SH-SY5Y (cell line): ENCODE results near the gene SERPINI1.

Experiments used
- GATA2 ChIP-seq: IDR thresholded peaks from 2 replicates; pipeline ENCODE4 v1.6.1; 2011; ENCODE audit warnings: mild to moderate bottlenecking, low read depth, low read length
- GATA3 ChIP-seq: IDR thresholded peaks from 2 replicates; pipeline ENCODE4 v1.6.1; 2011; ENCODE audit warnings: low read depth, mild to moderate bottlenecking, low read length, moderate library complexity

SERPINI1 gene

DNA sequence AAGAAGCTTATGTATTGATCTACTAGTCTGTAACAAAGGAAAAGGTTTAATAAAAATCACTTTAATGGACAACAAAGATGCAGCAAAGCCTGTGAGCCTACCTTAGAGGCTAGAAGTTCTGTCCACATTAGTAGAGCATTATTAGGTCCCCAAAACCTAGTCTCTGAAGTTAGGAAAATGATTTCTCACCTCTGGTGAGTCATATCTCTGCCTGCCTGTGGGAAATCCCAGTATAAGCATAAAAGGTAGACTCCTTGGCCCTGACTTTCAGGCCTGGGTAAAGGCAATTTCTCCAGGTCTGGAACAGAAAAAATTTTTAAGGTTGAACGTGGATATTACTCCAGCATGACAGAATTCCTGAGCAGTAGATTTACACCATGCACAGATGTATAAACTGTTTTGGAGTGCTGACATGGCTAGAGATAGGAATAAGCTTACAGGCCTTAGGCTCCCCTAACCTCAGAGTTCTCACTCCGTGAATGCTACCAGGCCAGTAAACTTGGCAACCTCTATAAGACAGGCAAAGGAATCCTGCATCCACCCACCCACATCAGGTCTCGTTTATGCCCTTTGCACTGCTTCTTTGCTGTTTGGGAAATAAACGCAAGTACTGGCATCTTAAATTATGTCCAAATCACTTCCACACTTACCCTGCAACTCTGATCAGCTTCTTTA lies 104.1 kb downstream of the SERPINI1 start:
- TF ChIP-seq GATA2 (no peak), GATA3 (no peak)

DNA sequence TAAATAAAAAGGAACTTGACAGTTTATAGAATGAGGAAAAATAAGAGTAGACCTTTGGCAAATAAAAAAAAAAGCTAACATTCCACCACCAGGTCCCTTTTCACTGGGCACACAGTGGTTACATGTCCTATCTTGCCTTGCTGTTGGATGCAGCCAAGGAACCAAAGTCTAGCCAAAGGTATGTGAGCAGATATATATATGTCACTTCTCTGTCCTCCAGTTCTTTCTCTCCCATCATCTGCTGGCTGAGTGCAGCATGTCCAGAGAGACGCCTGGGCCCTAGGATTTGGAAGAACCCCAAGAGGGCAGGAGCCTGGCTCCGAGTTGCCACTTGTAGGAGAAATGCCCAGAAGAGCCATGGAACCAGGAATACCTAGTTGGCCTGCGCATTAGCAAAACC lies 104.7 kb downstream of the SERPINI1 start:
- TF ChIP-seq GATA2 (no peak), GATA3 (no peak)

DNA sequence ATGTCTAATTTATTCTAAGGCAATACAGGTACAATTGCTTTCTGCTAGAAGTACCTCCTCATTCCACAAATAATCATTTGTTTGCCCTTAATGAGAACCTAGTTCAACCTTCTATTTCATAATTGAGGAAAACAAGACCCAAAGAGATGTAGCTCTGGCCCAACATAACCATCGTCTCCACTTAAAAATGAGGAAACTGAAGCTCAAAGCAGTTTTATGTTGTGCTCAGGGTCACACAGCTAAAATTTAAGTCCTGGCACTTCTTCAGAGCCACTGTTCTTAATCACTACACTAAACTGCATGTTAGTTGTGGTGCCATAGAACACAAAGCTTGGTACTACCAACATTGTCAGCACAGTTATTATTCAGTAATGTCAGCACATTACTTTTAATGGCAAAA lies 108.0 kb downstream of the SERPINI1 start:
- TF ChIP-seq GATA2 (no peak), GATA3 (no peak)

DNA sequence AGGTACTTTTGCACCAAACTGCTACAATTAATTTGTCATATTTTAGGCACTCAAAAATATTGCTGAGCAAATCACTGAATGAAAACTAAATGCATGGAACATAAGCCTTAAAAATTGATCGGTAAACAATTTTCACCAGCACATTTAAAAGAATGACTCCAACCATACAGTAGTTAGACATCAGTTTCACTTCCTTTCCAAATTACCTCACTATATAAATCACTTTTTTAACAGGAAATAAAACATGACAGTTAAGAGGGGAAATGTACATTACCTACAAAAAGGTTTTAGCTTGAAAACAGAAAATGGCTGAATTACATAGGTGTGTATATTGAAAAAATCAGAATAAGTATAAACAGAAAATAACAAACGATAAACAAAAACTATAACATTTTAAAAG lies 108.4 kb downstream of the SERPINI1 start:
- TF ChIP-seq GATA3: no peak
- TF ChIP-seq GATA2: no peak

DNA sequence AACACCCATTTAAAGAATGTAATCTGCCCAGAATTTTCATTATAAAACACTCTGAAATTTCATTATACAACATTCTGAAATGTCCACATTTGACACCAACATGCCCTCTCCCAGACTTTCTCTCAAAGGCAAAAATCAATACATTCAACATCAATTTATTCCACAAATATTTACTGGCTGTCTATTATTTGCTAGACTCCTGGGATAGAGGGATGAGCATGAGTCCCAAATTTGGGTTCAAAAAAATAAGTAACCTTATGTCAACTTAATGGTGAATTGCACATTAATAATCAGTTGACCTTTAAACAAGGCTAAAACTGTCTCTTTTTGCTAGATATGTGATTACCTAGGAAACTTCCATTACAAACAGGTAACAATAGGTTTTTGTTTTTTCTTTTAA lies 109.0 kb downstream of the SERPINI1 start:
- TF ChIP-seq GATA2: no peak
- TF ChIP-seq GATA3: no peak

DNA sequence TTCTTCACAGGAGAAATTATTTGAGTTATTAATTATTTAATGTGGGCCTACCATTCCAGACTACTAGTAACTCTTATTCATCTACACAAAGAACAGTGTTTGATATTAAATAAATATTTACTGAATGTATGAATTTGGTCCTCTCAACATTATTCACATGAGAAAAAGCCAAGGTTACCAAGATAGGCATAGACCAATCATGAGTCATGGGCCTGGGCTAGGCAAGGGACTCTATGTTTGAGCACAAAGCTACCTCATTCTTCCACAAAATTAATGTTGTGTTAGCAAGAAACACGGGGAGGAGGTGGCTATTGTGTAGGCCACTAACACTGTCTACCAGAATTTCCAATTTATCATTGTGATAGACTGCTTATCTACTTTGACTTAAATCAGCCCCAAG lies 115.7 kb downstream of the SERPINI1 start:
- TF ChIP-seq GATA3: no peak
- no peak for TF ChIP-seq GATA2

DNA sequence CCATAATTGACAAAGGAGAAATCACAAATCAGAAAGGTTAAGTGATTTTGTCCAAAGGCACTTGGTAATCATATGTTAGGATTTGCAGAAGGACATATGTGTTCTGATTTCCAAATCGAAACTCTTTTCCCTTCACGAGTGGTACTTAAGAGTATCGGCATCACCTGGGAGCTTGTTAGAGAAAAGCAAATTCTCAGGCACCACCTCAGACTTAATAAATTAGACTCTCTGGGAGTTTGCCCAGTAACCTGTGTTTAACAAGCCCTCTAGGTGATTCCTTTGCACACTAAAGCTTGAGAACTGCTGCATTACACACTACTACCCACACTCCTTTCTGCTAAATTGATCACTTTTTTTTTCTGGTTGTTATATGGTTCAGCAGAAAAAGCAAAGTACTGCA lies 116.2 kb downstream of the SERPINI1 start:
- no peak for TF ChIP-seq GATA3
- no peak for TF ChIP-seq GATA2

DNA sequence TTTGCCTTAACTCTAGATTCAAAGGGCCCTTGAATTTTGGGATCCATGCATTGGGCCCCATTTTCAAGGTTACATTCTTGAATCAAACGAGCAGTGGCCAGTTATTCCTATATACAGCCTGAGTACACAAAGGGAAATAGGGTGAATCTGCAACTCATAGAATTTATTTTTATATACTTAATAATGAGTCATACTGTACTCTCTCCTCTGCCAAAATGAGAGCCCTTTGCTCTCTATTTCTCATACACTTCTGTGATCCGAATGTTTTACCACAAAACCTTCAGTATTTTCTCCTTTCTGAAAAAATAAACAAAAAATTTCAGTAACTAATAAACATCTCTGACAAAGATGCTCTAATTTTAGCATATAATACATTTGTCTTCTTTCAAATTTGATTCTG lies 116.7 kb downstream of the SERPINI1 start:
- no peak for TF ChIP-seq GATA2
- no peak for TF ChIP-seq GATA3

DNA sequence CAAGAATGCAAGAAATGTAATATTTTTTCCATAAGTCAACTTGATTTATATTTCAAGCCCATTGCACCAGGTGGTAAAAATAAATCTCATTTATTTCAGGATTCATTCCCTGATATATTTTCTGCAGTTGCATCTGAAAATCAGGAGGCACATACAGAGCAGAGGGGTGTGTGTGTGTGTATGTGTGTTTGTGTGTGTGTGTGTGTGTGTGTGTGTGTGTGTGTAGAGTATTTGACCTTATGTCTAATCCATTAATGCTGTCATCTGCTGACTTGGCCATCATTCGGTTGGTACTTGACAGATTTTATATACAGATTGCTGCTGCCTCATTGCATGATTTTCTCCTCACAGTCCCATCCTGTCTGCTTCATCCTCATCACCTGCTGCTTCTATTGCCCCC lies 118.5 kb downstream of the SERPINI1 start:
- TF ChIP-seq GATA3: no peak
- TF ChIP-seq GATA2: no peak

DNA sequence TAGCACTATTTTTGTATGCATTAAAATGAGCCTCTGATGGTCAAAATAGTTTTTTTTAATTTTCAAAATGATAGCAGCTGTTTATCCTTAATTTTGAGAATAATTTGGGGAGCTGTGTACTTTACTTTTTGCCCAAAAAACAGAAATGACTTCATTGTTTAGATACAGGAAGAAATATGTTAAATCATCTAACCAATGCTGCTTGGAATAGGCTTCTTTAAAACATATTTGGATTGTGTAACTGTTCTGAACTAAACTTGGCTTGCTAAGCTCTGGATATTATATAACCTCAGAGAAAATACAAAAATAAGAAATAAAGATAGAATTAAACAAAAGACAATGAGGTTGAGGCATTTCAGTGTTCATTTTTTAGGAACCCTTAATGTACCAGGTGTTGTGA lies 119.3 kb downstream of the SERPINI1 start:
- no peak for TF ChIP-seq GATA3
- no peak for TF ChIP-seq GATA2

DNA sequence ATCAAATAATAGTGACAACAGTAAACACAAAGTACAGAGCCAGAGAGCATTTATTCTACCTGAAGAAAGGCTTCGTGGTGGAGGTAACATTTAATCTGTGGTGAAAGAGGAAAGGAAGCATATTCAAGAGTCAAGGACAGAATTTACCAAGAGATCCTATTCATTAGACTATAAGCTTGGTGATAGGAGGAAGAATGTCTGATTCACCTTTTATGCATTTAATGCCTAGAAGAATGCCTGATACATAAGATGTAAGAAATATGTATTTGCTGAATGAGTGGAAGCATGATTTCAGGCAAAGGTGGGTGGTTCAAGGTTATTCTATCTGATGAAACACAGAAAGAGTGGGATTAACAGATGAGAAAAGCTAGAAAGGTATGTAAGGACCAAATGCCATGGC lies 119.8 kb downstream of the SERPINI1 start:
- TF ChIP-seq GATA2 (no peak), GATA3 (no peak)

DNA sequence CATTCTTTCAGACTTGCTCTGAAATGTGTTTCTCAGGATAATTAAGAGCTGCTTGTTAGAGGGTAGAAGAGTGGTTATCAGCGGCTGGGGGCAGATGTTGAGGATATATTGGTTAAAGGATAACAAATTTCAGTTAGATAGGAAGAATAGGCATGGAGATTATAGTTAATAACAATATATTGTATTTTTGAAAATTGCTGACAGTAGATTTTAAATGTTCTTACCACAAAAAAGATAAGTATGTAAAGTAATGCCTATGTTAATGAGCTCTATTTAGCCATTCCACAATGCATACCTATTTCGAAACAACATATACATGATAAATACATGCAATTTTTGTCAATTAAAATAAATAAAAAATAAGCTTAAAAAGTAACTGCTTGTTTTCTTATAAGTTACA lies 123.3 kb downstream of the SERPINI1 start:
- TF ChIP-seq GATA3: no peak
- TF ChIP-seq GATA2: no peak

DNA sequence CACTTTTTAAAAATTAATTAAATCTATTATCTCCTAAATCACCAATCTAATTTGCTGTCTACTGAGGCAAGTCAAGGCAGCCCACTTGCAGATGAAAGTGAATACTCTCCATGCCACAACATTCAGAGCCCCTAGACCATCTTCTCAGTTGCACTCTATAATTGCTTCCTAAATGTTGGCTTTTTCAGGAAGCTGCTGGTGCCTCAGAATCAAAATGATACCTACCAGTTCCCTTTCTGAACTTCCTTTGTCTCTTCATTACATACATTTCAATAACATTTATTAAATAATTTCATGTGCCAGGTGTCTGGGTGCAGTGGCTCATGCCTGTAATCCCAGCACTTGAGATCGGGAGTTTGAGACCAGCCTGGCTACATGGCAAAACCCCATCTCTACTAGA lies 124.1 kb downstream of the SERPINI1 start:
- TF ChIP-seq GATA3 (no peak), GATA2 (no peak)

DNA sequence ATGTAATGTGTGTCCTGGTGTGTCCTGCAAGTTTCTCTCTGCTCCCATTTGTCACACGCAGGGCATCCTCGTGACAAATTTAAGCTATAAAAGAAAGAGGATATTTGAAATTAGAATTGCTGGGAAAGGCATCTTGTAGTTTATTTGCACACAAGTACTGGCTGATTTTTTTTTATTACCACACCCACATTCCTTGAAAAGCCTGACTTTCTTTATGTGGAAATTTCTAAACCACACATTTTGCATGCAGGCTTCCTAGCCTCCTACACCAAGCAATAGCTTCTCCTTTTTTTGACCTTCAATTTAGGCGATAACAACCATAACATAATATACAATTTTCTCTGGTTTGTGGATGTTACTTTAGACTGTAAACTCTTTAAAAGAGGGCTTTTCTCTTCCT lies 126.1 kb downstream of the SERPINI1 start:
- TF ChIP-seq GATA2: no peak

DNA sequence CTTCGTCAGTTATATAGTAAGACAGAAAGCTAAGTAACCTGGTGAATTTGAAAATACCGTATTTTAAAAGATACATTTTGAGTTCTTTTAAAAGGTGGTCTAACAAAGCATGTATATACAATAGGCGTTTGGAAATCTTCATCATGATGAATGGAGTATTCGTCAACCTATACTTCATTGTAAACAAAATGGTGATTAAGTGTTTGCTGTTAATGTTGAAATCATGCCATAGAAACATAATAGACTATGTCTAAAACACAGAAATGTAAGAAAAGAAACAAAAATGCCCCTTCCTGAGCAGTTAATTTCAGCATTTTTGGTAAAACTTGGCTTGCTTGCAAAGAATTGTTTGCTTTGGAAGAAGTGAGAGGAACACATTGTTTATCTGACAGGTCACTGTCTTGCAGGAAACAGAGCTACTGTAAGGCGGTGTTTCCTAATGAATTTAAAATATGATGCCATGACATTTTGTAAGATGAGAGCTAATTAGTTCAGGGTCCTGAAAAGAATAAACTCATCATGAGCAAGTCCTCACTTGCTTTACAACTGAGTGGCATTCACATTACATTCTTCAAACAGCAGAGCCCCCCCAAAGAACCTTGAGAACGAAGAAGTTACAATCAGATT lies 126.7 kb downstream of the SERPINI1 start:
- TF ChIP-seq GATA2: no peak
- no peak for TF ChIP-seq GATA3

DNA sequence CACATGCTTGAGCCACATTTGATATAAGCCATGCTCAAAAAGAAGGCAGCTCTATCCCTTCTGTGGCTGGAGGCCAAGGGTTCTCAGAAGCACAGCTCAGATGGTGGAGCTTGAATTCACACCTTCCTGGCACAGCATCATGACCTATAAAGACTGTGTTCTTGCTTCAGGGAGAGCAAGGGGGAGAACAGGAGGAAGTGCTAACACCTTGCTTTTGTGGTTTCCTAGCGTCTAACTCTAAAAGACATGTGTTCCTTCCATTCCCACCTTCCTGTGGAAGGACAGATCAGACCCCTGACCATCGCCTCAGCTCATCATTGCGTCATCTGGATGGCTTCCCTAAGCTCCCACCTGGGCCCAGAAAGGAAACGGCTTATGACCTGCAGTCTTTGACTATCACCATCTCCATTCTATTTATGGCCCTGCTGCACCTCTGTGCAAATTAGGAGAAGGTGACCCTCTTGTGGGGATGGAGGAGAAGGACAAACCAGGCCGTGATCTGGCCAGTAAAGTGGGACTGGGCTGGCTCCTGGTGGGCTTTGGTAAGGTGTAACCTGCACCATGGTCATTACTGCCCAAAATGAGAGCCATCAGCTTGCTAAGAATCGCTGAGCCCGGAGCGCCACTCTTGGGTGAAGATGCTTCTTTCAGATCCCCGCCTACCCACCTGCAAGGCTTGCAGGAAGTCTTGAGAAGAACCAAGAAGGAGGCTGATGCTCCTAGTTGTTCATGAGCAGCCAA lies 128.5 kb downstream of the SERPINI1 start:
- no peak for TF ChIP-seq GATA3
- TF ChIP-seq GATA2: no peak

DNA sequence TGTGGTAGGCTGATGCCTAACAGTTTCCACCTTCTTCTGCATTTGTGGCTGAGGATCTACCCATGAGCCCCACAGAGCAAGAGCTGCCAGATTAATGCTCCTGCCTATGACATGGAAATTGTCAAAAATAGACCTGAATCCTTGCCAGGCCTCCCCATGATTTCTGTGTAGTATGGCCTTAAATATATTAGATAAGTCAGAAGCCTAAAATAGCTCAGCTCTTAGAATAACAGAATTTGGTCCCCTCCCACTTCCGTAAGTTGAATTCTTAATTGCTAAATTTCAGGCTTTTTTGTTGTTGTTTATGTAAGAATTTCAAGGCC lies 129.0 kb downstream of the SERPINI1 start:
- TF ChIP-seq GATA2 (no peak), GATA3 (no peak)

DNA sequence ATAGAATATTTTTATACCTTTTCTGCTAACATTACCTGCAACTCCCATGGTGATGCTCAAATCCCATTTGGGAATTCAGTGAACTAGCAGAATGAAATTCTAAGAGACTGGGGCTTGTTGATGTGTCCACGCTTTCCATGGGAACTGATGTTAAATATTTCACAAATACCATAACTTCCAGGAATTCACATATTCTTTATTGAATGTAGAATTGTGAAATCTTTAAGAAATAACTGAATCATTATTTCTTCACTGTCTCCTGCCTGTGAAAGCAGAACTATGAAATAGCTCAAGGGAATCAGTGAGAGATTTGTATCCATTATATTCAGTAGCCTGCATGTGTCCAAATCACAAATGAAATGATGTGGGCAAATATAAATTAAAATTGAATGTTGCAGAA lies 130.8 kb downstream of the SERPINI1 start:
- TF ChIP-seq GATA2 (no peak), GATA3 (no peak)
